H1 (cell line): ENCODE data around the gene CLDN15. TPM values are rescaled to one million over a fixed set of nuclear protein-coding genes. Genes with fewer than 3 reads are reported as not detected.

Source experiments
- CEBPB ChIP-seq: IDR thresholded peaks from 2 replicates; pipeline ENCODE4 v1.6.1; 2012; ENCODE audit warnings: low read depth, low read length
- CHD7 ChIP-seq: fragments of 300-600 bp; sonication (generic); IDR thresholded peaks from 2 replicates; pipeline ENCODE4 v1.7.1; 2012; ENCODE audit warnings: low read length, moderate library complexity, mild to moderate bottlenecking, inconsistent platforms; ENCODE audit not compliant: insufficient replicate concordance
- EGR1 ChIP-seq: IDR thresholded peaks from 2 replicates; pipeline ENCODE4 v1.6.1; 2011; ENCODE audit warnings: low read depth, low read length, borderline replicate concordance
- EP300 ChIP-seq, 2 experiments: IDR thresholded peaks; 1 replicate in 1 of 2; 2 replicates in 1 of 2; pipeline ENCODE4 v1.6.1; 2011 to 2012; ENCODE audit warnings: low read depth in 2 of 2, low read length in 2 of 2, mild to moderate bottlenecking in 2 of 2, borderline replicate concordance in 1 of 2, inconsistent platforms in 1 of 2, moderate library complexity in 1 of 2
- SIN3A ChIP-seq, 2 experiments: IDR thresholded peaks in 1 of 2; conservative IDR thresholded peaks in 1 of 2; 2 replicates each; pipeline ENCODE4 v1.6.1; 2011 to 2012; ENCODE audit warnings: low read length in 2 of 2, improper control_type of control experiment in 1 of 2, low read depth in 1 of 2, mild to moderate bottlenecking in 1 of 2
- SIX5 ChIP-seq: IDR thresholded peaks from 2 replicates; pipeline ENCODE4 v1.6.1; 2011; ENCODE audit warnings: mild to moderate bottlenecking, low read depth, low read length
- USF2 ChIP-seq: IDR thresholded peaks from 2 replicates; pipeline ENCODE4 v1.6.1; 2011; ENCODE audit warnings: low read length, improper control_type of control experiment
- YY1 ChIP-seq: IDR thresholded peaks from 2 replicates; pipeline ENCODE4 v1.6.1; 2011; ENCODE audit warnings: low read depth, mild to moderate bottlenecking, low read length
- ZNF274 ChIP-seq: IDR thresholded peaks from 2 replicates; pipeline ENCODE4 v1.7.0; 2012; ENCODE audit warnings: low read length, borderline replicate concordance; ENCODE audit errors: extremely low read depth
- polyA plus RNA-seq, 7 experiments: library from polyadenylated mRNA; depleted of rRNA in 3 of 7; stranded (reverse) in 5 of 7; unstranded in 2 of 7; fragments of >200 nt in 5 of 7; fragments of 200-250 nt in 2 of 7; gene quantifications; 1 replicate in 5 of 7; 2 replicates in 1 of 7; 4 replicates in 1 of 7; pipeline versions ENCODE4 v1.2.1 to v1.2.3, GENCODE V29; 2011 to 2013; ENCODE audit warnings: missing spikeins in 2 of 7, mixed read lengths in 2 of 7
- total RNA-seq: library from RNA; stranded (reverse); fragmentation: NEBNext Ultra II Directional; extraction: Animal tissue kit (Norgen Biotek cat#: 25700); gene quantifications from 2 replicates; pipeline ENCODE4 v1.2.1, GENCODE V29; 2021

The CLDN15 gene
- total and polyA plus RNA-seq, 2 of the 8 experiments (the other 6 are each of a cell fraction or from before 2014, with no cell fraction given), result 5.5 to 7.6 TPM

GRCh38 chr7:101205901-101206664 is 31.5 kb downstream of the CLDN15 start (continued):
- TF ChIP-seq CHD7 (no peak), EP300 (IDR thresholded peaks at IDR 0.05; ENCODE audit: borderline replicate concordance in 1 of 2, low read depth in 2 of 2, low read length in 2 of 2) (no peak), YY1 (no peak), CEBPB (no peak), SIX5 (no peak), EGR1 (no peak), SIN3A (conservative IDR thresholded peaks at IDR 0.05 in 1 of 2, IDR thresholded peaks at IDR 0.05 in 1 of 2; ENCODE audit: low read depth in 1 of 2, low read length in 2 of 2) (no peak), USF2 (no peak), ZNF274 (no peak)
